ENCODE measurements around the gene ZNF488.

The ZNF488 gene

DNA sequence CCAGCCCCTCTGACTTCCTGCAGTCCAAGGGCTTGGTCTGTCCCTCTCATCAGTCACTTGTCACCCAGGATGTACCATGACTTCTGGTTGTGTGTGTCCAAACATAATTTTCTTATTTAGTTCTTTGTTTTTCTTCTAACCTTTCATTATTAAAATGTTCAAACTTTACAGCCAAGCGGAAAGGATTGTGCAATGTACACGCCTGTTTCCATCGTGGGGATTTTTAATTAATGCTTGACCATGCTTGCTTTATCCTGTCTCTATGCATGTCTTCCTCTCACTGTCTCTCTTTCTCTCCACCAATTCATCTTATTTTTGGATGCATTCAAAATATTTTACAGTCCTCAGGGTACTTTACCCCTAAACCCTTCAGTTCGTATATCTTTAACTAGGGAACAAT is 26.2 kb upstream of the ZNF488 start:
- no peak for TF ChIP-seq CTCF (IDR thresholded peaks at IDR 0.05)
- no peaks in the 10 kb centered on the region for H3K4me1 ChIP-seq

GRCh38 chr10:47409866-47410256 is 25.8 kb upstream of the ZNF488 start:
- no peaks in the 10 kb centered on the region for H3K4me1 ChIP-seq
- H3K4me3 ChIP-seq (ENCODE audit: low read depth, low read length) = no peak overlapping the region
- no peak overlapping the region for H3K27ac ChIP-seq
- H3K4me2 ChIP-seq (ENCODE audit: low read length) = no peak overlapping the region
- H3K9me3 ChIP-seq (ENCODE audit: control insufficient read depth, low read length) = no peaks in the 10 kb centered on the region
- H3K9ac ChIP-seq = no peak overlapping the region
- H3K27me3 ChIP-seq (ENCODE audit: control insufficient read depth, insufficient read depth, low read length) = no peaks in the 10 kb centered on the region
- H3K36me3 ChIP-seq (ENCODE audit: control insufficient read depth, insufficient read depth, low read length) = no peaks in the 10 kb centered on the region
- TF ChIP-seq CTCF (IDR thresholded peaks at IDR 0.05) = no peak
- H2AFZ ChIP-seq = no peak overlapping the region
- H3K79me2 ChIP-seq = no peaks in the 10 kb centered on the region

More for the DNA sequence above, 26.2 kb upstream of the ZNF488 start:
- Histone ChIP-seq H3K27me3 (ENCODE audit: control insufficient read depth, insufficient read depth, low read length) (no peaks in the 10 kb centered on the region), H3K9me3 (ENCODE audit: control insufficient read depth, low read length) (no peaks in the 10 kb centered on the region), H3K4me2 (ENCODE audit: low read length) (no peak overlapping the region), H3K4me3 (ENCODE audit: low read depth, low read length) (no peak overlapping the region), H3K9ac (no peak overlapping the region), H3K36me3 (ENCODE audit: control insufficient read depth, insufficient read depth, low read length) (no peaks in the 10 kb centered on the region), H3K79me2 (no peaks in the 10 kb centered on the region), H3K27ac (no peak overlapping the region), H2AFZ (no peak overlapping the region)

- H3K27me3 ChIP-seq (ENCODE audit: control insufficient read depth, insufficient read depth, low read length) = no peaks in the 10 kb centered on the region
- H2AFZ ChIP-seq = no peak overlapping the region
- no peaks in the 10 kb centered on the region for H3K4me1 ChIP-seq
- H3K36me3 ChIP-seq (ENCODE audit: control insufficient read depth, insufficient read depth, low read length) = no peaks in the 10 kb centered on the region
- no peak overlapping the region for H3K9ac ChIP-seq
- no peaks in the 10 kb centered on the region for H3K9me3 ChIP-seq (ENCODE audit: control insufficient read depth, low read length)
- H3K79me2 ChIP-seq = no peaks in the 10 kb centered on the region
- no peak overlapping the region for H3K4me3 ChIP-seq (ENCODE audit: low read depth, low read length)
- no peak overlapping the region for H3K4me2 ChIP-seq (ENCODE audit: low read length)
- TF ChIP-seq CTCF (IDR thresholded peaks at IDR 0.05) = no peak
- no peak overlapping the region for H3K27ac ChIP-seq
Observed at GRCh38 chr10:47409171-47409865, 25.2 kb upstream of the ZNF488 start.

DNA sequence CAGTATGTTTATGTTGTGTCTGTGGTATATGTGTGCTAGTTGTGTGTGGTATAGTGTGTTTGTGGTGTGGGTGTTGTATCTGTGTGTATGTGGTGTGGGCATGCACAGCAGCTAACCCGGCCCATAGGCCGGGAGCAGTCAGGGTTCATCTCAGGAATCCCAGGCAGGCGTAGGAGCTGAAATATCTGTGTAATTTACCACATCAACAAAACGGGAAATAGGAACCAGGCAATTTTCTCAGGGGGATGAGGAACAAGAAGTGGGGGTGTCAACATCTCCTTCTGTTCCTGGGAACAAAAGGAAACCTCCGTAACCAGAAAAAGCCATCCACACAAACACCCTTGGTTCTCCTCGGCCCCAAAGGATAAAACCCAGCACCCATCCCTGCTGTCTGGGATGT is 24.5 kb upstream of the ZNF488 start:
- Histone ChIP-seq H3K4me3 (ENCODE audit: low read depth, low read length) (no peak overlapping the region), H3K4me2 (ENCODE audit: low read length) (no peak overlapping the region), H3K27me3 (ENCODE audit: control insufficient read depth, insufficient read depth, low read length) (no peaks in the 10 kb centered on the region), H3K79me2 (no peaks in the 10 kb centered on the region), H3K36me3 (ENCODE audit: control insufficient read depth, insufficient read depth, low read length) (no peaks in the 10 kb centered on the region), H3K9ac (no peak overlapping the region), H3K4me1 (no peaks in the 10 kb centered on the region), H3K9me3 (ENCODE audit: control insufficient read depth, low read length) (no peaks in the 10 kb centered on the region), H2AFZ (no peak overlapping the region), H3K27ac (no peak overlapping the region)
- no peak for TF ChIP-seq CTCF (IDR thresholded peaks at IDR 0.05)

Data from parathyroid adenoma (tissue), 2 donors.